Naive thymus-derived CD8-positive, alpha-beta T cell (primary cell): ENCODE measurements around the gene ACOD1. TPM values are rescaled to one million over a fixed set of nuclear protein-coding genes. Genes with fewer than 3 reads are reported as not detected.

ENCODE experiments used
- ATAC-seq, 2 donors: fragments of 150-1000 bp; cut with Tn5 transposase in 1 of 2; sonication (Bioruptor Pico), chemical (Tn5 transposase) in 1 of 2; 1 replicate in 1 of 2; 2 replicates in 1 of 2; pipeline ENCODE4 v1.10.0; 2021; ENCODE audit warnings: mild to moderate bottlenecking in 2 of 2, moderate library complexity in 2 of 2
- POLR2A ChIA-PET: fragments of 350-600 bp; sonication (Branson Sonifier 250); formaldehyde crosslinking; loops from one replicate; lab custom pipeline; 2021; ENCODE audit warnings: antibody characterized with exemption; lab: Charles Lee
- DNase-seq, 10 donors: peaks; one replicate each; pipeline versions ENCODE4 v3.0.0 to v3.0.0-alpha.2; 2020 to 2022
- H3K27ac Mint-ChIP-seq, 10 donors: one replicate each; pipeline ENCODE4 v1.8.0; 2020 to 2022; ENCODE audit warnings: mild to moderate bottlenecking in 10 of 10, mixed read lengths in 10 of 10, moderate library complexity in 4 of 10, inconsistent platforms in 1 of 10
- H3K27me3 Mint-ChIP-seq, 5 donors: one replicate each; pipeline ENCODE4 v1.8.0; 2021 to 2022; ENCODE audit warnings: mixed read lengths in 5 of 5
- H3K36me3 Mint-ChIP-seq, 3 donors: one replicate each; pipeline ENCODE4 v1.8.0; 2020 to 2022; ENCODE audit warnings: mixed read lengths in 3 of 3, mild to moderate bottlenecking in 2 of 3, inconsistent platforms in 1 of 3
- H3K4me1 Mint-ChIP-seq, 4 donors: one replicate each; pipeline ENCODE4 v1.8.0; 2021 to 2022; ENCODE audit warnings: mixed read lengths in 4 of 4
- H3K4me3 Mint-ChIP-seq, 10 donors: one replicate each; pipeline ENCODE4 v1.8.0; 2020 to 2022; ENCODE audit warnings: mild to moderate bottlenecking in 10 of 10, mixed read lengths in 10 of 10, moderate library complexity in 6 of 10, inconsistent platforms in 1 of 10
- H3K9me3 Mint-ChIP-seq, 9 donors: one replicate each; pipeline ENCODE4 v1.8.0; 2020 to 2022; ENCODE audit warnings: mixed read lengths in 9 of 9, mild to moderate bottlenecking in 3 of 9, inconsistent platforms in 1 of 9, moderate library complexity in 1 of 9
- polyA plus RNA-seq, 3 donors: library from polyadenylated mRNA; unstranded; fragments of 300-500 nt; fragmentation: Illumina TruSeq; gene quantifications; one replicate each; pipeline ENCODE4 v1.2.3, GENCODE V29; 2021
- total RNA-seq, 8 experiments: library from RNA in 2 of 8; stranded (reverse) in 2 of 8; gene quantifications; one replicate each; pipeline ENCODE4 v1.2.3 and lab custom pipeline; 2021 to 2026

The ACOD1 gene
- total and polyA plus RNA-seq, 5 experiments from 2014 or later = not detected

GRCh38 chr13:76974618-76974975 lies 26.3 kb downstream of the ACOD1 start:
- peaks cover 4 to 17% (median 9%) of the 10 kb centered on the region in 4 donors for H3K4me1 Mint-ChIP-seq
- H3K27ac Mint-ChIP-seq = no peak overlapping the region
- H3K4me3 Mint-ChIP-seq = no peak overlapping the region
- no peaks in the 10 kb centered on the region for H3K36me3 Mint-ChIP-seq
- H3K27me3 Mint-ChIP-seq = peaks cover 6 to 48% (median 28%) of the 10 kb centered on the region in 5 donors
- ATAC-seq (no peak), DNase-seq (no peak)
- H3K9me3 Mint-ChIP-seq = no peaks in the 10 kb centered on the region
- POLR2A ChIA-PET = interaction anchor here (0.7 kb wide), 1 partner anchor 87 kb away, joined by 7 read pairs; no protein-coding TSS in a partner anchor

GRCh38 chr13:76975863-76976262 lies 27.6 kb downstream of the ACOD1 start:
- no peak for ATAC-seq
- POLR2A ChIA-PET = interaction anchor here (1.2 to 1.7 kb wide), 2 partner anchors 16 to 17 kb away, joined by 3 to 5 read pairs; partner anchors contain the start of gene CLN5
- Mint-ChIP-seq H3K4me1 (peaks cover 6 to 17% (median 9%) of the 10 kb centered on the region in 4 donors), H3K27me3 (peaks cover 5 to 45% (median 28%) of the 10 kb centered on the region in 5 donors), H3K9me3 (no peaks in the 10 kb centered on the region), H3K27ac (no peak overlapping the region), H3K4me3 (no peak overlapping the region), H3K36me3 (no peaks in the 10 kb centered on the region)
- no peak for DNase-seq

- POLR2A ChIA-PET = interaction anchor here (1.2 to 1.7 kb wide), 2 partner anchors 15 to 17 kb away, joined by 3 to 5 read pairs; partner anchors contain the start of gene CLN5
- Mint-ChIP-seq H3K27me3 (peaks cover 5 to 42% (median 31%) of the 10 kb centered on the region in 5 donors), H3K9me3 (no peaks in the 10 kb centered on the region), H3K36me3 (no peaks in the 10 kb centered on the region), H3K4me1 (peaks cover 6 to 17% (median 9%) of the 10 kb centered on the region in 4 donors), H3K4me3 (peak overlapping the region in 5 of 10 donors; percentile 0 to 26 (median 22)), H3K27ac (peak overlapping the region in 4 of 10 donors; percentile 12 to 51 (median 44))
- DNase-seq = peak in 3 of 10 donors; percentile 17 to 26 (median 20)
- no peak for ATAC-seq
Observed at GRCh38 chr13:76976490-76976889, 28.2 kb downstream of the ACOD1 start.

- POLR2A ChIA-PET = interaction anchor here (1.2 to 1.7 kb wide), 2 partner anchors 15 to 16 kb away, joined by 3 to 5 read pairs; partner anchors contain the start of gene CLN5
- Mint-ChIP-seq H3K4me3 (peak overlapping the region in 1 of 10 donors; percentile 26), H3K27ac (peak overlapping the region in 1 of 10 donors; percentile 12)
Observed at GRCh38 chr13:76976929-76977328, 28.6 kb downstream of the ACOD1 start.

GRCh38 chr13:76980075-76980718 lies 31.9 kb downstream of the ACOD1 start:
- H3K27ac Mint-ChIP-seq = no peak overlapping the region
- H3K4me3 Mint-ChIP-seq = peak overlapping the region; percentile 49 to 72 (median 64)
- peaks cover 5 to 27% (median 8%) of the 10 kb centered on the region in 5 donors for H3K27me3 Mint-ChIP-seq
- POLR2A ChIA-PET = interaction anchor here (1.0 to 3.6 kb wide), 2 partner anchors 12 to 47 kb away, joined by 5 to 34 read pairs; partner anchors contain the start of genes CLN5 and FBXL3
- peaks cover 4 to 9% (median 7%) of the 10 kb centered on the region in 4 donors for H3K4me1 Mint-ChIP-seq
- H3K9me3 Mint-ChIP-seq = no peaks in the 10 kb centered on the region
- H3K36me3 Mint-ChIP-seq = no peaks in the 10 kb centered on the region
- DNase-seq (peak; percentile 67 to 95 (median 86)), ATAC-seq (peak; percentile 100)

More at GRCh38 chr13:76976929-76977328, 28.6 kb downstream of the ACOD1 start:
- DNase-seq (no peak), ATAC-seq (no peak)
- Mint-ChIP-seq H3K4me1 (peaks cover 6 to 17% (median 9%) of the 10 kb centered on the region in 4 donors), H3K9me3 (no peaks in the 10 kb centered on the region), H3K36me3 (no peaks in the 10 kb centered on the region), H3K27me3 (peaks cover 5 to 42% (median 32%) of the 10 kb centered on the region in 5 donors)

GRCh38 chr13:76982061-76982460 lies 33.8 kb downstream of the ACOD1 start:
- Mint-ChIP-seq H3K9me3 (no peaks in the 10 kb centered on the region), H3K36me3 (no peaks in the 10 kb centered on the region), H3K27ac (no peak overlapping the region), H3K4me1 (peaks cover 0 to 3% (median under 1%) of the 10 kb centered on the region in 4 donors), H3K4me3 (no peak overlapping the region), H3K27me3 (peaks cover 6 to 40% (median 16%) of the 10 kb centered on the region in 5 donors)
- DNase-seq (no peak), ATAC-seq (no peak)
- POLR2A ChIA-PET = interaction anchor here (3.6 kb wide), 1 partner anchor 10 kb away, joined by 34 read pairs; the partner anchor contains the start of gene CLN5

- H3K27me3 Mint-ChIP-seq = peaks cover 6 to 41% (median 16%) of the 10 kb centered on the region in 5 donors
Observed at GRCh38 chr13:76983676-76984075, 35.4 kb downstream of the ACOD1 start.

GRCh38 chr13:76991432-76991795 lies 43.1 kb downstream of the ACOD1 start:
- Mint-ChIP-seq H3K4me3 (peak overlapping the region; percentile 88 to 99 (median 96)), H3K36me3 (peaks cover 3 to 11% (median 4%) of the 10 kb centered on the region in 3 donors), H3K27me3 (peaks cover 0 to 11% (median 1%) of the 10 kb centered on the region in 5 donors), H3K4me1 (peaks cover 21 to 54% (median 49%) of the 10 kb centered on the region in 4 donors), H3K27ac (peak overlapping the region; percentile 97 to 100 (median 100)), H3K9me3 (no peaks in the 10 kb centered on the region)
- POLR2A ChIA-PET = interaction anchor here (0.7 to 10.2 kb wide), 18 partner anchors 11 to 1665 kb away, joined by 3 to 182 read pairs (median 5); partner anchors contain the start of genes FBXL3, KCTD12 and SLAIN1
- ATAC-seq = peak; percentile 54 to 62
- DNase-seq = peak in 8 of 10 donors; percentile 21 to 86 (median 58)

More at GRCh38 chr13:76983676-76984075, 35.4 kb downstream of the ACOD1 start:
- POLR2A ChIA-PET = no interaction called here
- Mint-ChIP-seq H3K27ac (no peak overlapping the region), H3K36me3 (no peaks in the 10 kb centered on the region), H3K9me3 (no peaks in the 10 kb centered on the region), H3K4me3 (no peak overlapping the region), H3K4me1 (peaks cover 0 to 3% (median under 1%) of the 10 kb centered on the region in 4 donors)
- no peak for DNase-seq
- no peak for ATAC-seq

GRCh38 chr13:76991796-76992547 lies 43.7 kb downstream of the ACOD1 start, which contains the start of gene CLN5:
CLN5 (plus strand) TSS chr13:76992081; CDS start chr13:76992099, 18 bp downstream.
- peak within 1 kb of the TSS; percentile 88 to 99 (median 96) for H3K4me3 Mint-ChIP-seq
- H3K9me3 Mint-ChIP-seq = no peaks in the 10 kb centered on the region
- POLR2A ChIA-PET = interaction anchor here (0.5 to 10.2 kb wide), 26 partner anchors 11 to 1665 kb away, joined by 3 to 182 read pairs (median 5); partner anchors contain the start of genes FBXL3, KCTD12 and SLAIN1
- H3K27me3 Mint-ChIP-seq = peaks cover 0 to 7% (median 0%) of the 10 kb centered on the region in 5 donors
- peaks cover 22 to 54% (median 51%) of the 10 kb centered on the region in 4 donors for H3K4me1 Mint-ChIP-seq
- peaks cover 7 to 17% (median 7%) of the 10 kb centered on the region in 3 donors for H3K36me3 Mint-ChIP-seq
- peak within 1 kb of the TSS; percentile 97 to 100 (median 100) for H3K27ac Mint-ChIP-seq
- ATAC-seq = peak; percentile 89 to 90
- DNase-seq = peak; percentile 89 to 98 (median 96)

GRCh38 chr13:76992548-76993001 lies 44.3 kb downstream of the ACOD1 start:
- POLR2A ChIA-PET = interaction anchor here (0.5 to 10.2 kb wide), 18 partner anchors 10 to 1232 kb away, joined by 3 to 182 read pairs (median 4); partner anchors contain the start of genes FBXL3, KCTD12 and SLAIN1
- Mint-ChIP-seq H3K9me3 (no peaks in the 10 kb centered on the region), H3K36me3 (peaks cover 7 to 23% (median 8%) of the 10 kb centered on the region in 3 donors), H3K27ac (peak overlapping the region; percentile 97 to 100 (median 99)), H3K27me3 (peaks cover 0 to 7% (median 0%) of the 10 kb centered on the region in 5 donors), H3K4me3 (peak overlapping the region; percentile 88 to 99 (median 96)), H3K4me1 (peaks cover 22 to 55% (median 53%) of the 10 kb centered on the region in 4 donors)
- ATAC-seq (no peak), DNase-seq (peak in 5 of 10 donors; percentile 5 to 32 (median 17))

- peaks cover 0 to 4% (median 0%) of the 10 kb centered on the region in 5 donors for H3K27me3 Mint-ChIP-seq
- DNase-seq (no peak), ATAC-seq (no peak)
- H3K36me3 Mint-ChIP-seq = peaks cover 7 to 27% (median 12%) of the 10 kb centered on the region in 3 donors
- H3K9me3 Mint-ChIP-seq = no peaks in the 10 kb centered on the region
- POLR2A ChIA-PET = interaction anchor here (0.8 to 10.2 kb wide), 17 partner anchors 10 to 1232 kb away, joined by 3 to 182 read pairs (median 4); partner anchors contain the start of genes FBXL3, KCTD12 and SLAIN1
- peak overlapping the region; percentile 97 to 100 (median 99) for H3K27ac Mint-ChIP-seq
- peak overlapping the region; percentile 88 to 99 (median 96) for H3K4me3 Mint-ChIP-seq
- peaks cover 22 to 56% (median 55%) of the 10 kb centered on the region in 4 donors for H3K4me1 Mint-ChIP-seq
Observed at GRCh38 chr13:76993021-76993420, 44.7 kb downstream of the ACOD1 start.
